Activated naive CD8-positive, alpha-beta T cell treated with anti-CD3 and anti-CD28 coated beads, Interleukin-2, amount 50 U/mL, for 24 hours (primary cell): ENCODE data around the gene NSDHL.
"Not testable (repeated sequence)": the region's sequence is repeated elsewhere in the genome, so short reads cannot be mapped to it uniquely, and the experiment has no call there.

Source experiments
- ATAC-seq: fragments of 150-1000 bp; cut with Tn5 transposase; one replicate; pipeline ENCODE4 v1.10.0; 2021
- DNase-seq: peaks from one replicate; pipeline ENCODE4 v3.0.0; 2021
- H3K27ac Mint-ChIP-seq: one replicate; pipeline ENCODE4 v1.8.0; 2021; ENCODE audit warnings: mild to moderate bottlenecking, mixed read lengths
- H3K27me3 Mint-ChIP-seq: one replicate; pipeline ENCODE4 v1.8.0; 2021; ENCODE audit warnings: mixed read lengths
- H3K36me3 Mint-ChIP-seq: one replicate; pipeline ENCODE4 v1.8.0; 2021; ENCODE audit warnings: low read depth, mixed read lengths
- H3K4me1 Mint-ChIP-seq: one replicate; pipeline ENCODE4 v1.8.0; 2021; ENCODE audit warnings: mixed read lengths
- H3K4me3 Mint-ChIP-seq: one replicate; pipeline ENCODE4 v1.8.0; 2021; ENCODE audit warnings: mild to moderate bottlenecking, moderate library complexity, mixed read lengths
- H3K9me3 Mint-ChIP-seq: one replicate; pipeline ENCODE4 v1.8.0; 2021; ENCODE audit warnings: mixed read lengths

Gene NSDHL

DNA sequence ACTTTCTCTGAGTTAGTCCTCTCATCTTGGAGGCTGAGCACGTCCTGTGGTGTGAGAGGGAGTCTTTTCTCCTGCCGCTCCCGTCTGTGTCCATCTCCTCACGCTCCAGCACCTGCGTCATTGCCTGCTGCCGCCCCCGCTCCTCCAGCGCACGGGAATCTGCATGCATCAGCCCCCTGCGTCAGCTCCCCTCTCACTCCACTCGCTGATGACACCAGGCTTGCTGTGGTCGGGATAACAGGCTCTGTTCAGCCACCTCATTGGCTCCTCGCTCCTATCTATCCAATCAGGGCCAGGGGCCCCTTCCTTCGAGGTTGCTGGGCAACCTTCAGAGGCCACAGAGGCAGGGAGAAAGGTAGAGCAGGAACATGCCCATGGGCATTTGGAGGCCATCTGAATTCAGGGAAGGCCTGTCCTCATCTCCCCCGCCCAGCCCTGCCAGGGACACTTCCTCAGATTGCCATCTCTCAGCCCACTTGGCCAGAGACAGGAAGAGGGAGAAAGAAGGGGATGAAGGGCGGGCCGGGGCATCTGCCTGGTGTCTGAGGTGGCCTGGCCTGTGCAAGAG lies 76.3 kb downstream of the NSDHL start:
- peaks cover 2% of the 10 kb centered on the region for H3K4me1 Mint-ChIP-seq
- H3K36me3 Mint-ChIP-seq, result no peaks in the 10 kb centered on the region
- H3K27ac Mint-ChIP-seq, result no peak overlapping the region
- no peak overlapping the region for H3K4me3 Mint-ChIP-seq
- H3K9me3 Mint-ChIP-seq, result no peaks in the 10 kb centered on the region
- DNase-seq (no peak), ATAC-seq (no peak)
- no peaks in the 10 kb centered on the region for H3K27me3 Mint-ChIP-seq

DNA sequence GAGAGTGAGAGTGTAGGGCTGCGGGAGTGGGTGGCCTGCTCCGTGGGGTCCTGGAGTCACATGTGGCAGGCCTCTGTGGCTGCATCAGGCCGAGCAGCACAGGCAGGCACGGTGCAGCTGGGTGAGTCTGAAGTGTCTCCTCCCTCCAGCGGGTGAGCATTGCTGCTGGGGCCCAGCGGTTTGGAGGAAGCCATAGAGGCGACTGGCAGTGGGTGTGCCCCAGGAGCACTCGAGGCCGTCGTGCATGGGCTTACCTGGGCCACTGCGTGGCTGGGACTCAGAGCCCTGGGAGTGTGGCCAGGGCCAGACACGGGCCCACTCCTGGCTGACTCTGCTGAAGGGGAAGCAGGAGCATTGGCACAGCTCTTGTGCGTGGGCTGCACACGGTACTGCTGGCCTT lies 77.6 kb downstream of the NSDHL start:
- H3K36me3 Mint-ChIP-seq, result no peaks in the 10 kb centered on the region
- no peak for DNase-seq
- no peaks in the 10 kb centered on the region for H3K27me3 Mint-ChIP-seq
- H3K4me1 Mint-ChIP-seq, result peaks cover 2% of the 10 kb centered on the region
- no peaks in the 10 kb centered on the region for H3K9me3 Mint-ChIP-seq
- no peak for ATAC-seq
- H3K27ac Mint-ChIP-seq, result no peak overlapping the region
- H3K4me3 Mint-ChIP-seq, result no peak overlapping the region

DNA sequence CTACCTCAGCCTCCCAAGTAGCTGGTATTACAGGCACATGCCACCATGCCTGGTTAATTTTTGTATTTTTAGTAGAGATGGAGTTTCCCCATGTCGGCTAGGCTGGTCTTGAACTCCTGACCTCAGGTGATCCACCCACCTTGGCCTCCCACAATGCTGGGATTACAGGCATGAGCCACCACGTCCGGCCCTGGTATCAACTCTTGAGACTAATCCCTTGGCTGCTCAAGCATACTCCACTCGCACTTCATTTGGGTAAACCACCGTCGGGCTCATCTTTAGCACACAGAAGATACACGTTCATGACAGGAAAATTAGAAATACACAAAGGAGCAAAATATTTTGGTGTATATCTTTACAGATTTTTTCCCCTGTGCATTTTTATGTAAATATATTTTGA lies 79.2 kb downstream of the NSDHL start:
- DNase-seq, H3K27ac Mint-ChIP-seq, H3K4me3 Mint-ChIP-seq, H3K4me1 Mint-ChIP-seq, H3K27me3 Mint-ChIP-seq, H3K36me3 Mint-ChIP-seq, ATAC-seq, H3K9me3 Mint-ChIP-seq: not testable (repeated sequence)

DNA sequence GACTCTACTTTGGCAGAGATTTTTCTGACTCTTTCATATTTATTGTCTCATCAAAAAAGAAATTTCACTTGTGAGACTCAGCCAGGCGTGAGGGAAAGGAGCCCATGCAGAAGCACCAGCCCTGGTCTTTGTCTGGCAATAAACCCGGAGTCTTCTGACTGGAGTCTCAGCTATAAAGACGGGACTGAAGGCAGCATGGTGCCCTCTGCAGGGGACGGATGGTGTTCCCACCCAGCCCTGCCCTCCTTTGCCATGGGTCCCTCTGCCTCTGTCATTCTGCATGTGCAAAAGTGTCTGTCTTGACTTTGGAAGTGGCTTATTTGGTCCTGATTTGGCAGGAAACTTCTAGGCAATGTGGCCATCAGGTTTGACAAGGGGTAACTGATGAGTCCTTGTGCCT lies 81.2 kb downstream of the NSDHL start:
- no peaks in the 10 kb centered on the region for H3K27me3 Mint-ChIP-seq
- H3K9me3 Mint-ChIP-seq, result no peaks in the 10 kb centered on the region
- ATAC-seq (no peak), DNase-seq (no peak)
- H3K36me3 Mint-ChIP-seq, result no peaks in the 10 kb centered on the region
- H3K4me3 Mint-ChIP-seq, result no peak overlapping the region
- peaks cover under 1% of the 10 kb centered on the region for H3K4me1 Mint-ChIP-seq
- H3K27ac Mint-ChIP-seq, result no peak overlapping the region

DNA sequence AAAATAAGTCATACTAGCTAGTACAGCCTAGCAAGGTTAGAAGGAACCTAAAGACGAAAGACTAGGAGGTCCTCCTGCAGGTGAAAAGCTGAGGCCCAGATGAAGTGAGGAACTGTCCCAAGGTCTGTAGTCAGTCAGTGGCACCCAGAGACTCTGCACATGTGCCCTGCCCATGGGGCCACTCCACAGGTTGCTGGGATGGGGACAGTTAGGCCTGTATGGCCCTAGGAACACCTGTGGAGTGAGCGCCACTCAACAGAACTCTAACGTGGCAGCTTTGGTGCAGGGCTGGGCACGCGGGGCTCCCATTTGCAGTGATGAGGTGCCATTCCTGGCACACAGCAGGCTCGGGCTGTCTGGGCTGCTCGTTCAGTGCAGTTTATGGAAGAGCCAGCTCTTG lies 81.8 kb downstream of the NSDHL start:
- Mint-ChIP-seq H3K27me3 (no peaks in the 10 kb centered on the region), H3K36me3 (no peaks in the 10 kb centered on the region), H3K4me3 (no peak overlapping the region), H3K4me1 (no peaks in the 10 kb centered on the region), H3K9me3 (no peaks in the 10 kb centered on the region), H3K27ac (no peak overlapping the region)
- no peak for ATAC-seq
- DNase-seq, result no peak

DNA sequence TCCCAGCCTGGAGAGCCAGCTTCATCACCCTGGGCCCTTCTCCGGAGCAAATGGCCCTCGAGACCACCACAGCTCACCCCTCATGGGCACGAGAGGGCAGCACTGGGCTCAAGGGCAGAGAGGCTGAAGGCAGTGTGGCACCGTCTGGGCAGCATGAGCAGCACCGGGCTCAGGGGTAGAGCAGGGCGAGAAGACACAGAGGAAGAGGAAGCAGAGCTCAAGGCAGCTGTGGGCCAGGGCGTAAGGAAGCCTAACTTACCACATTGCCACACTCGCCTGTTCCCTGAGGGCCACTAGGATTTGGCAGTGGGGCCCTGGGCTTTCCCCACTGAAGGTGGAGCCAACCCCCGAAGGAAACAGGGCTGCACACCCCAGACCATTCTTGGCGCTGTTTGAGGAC lies 82.5 kb downstream of the NSDHL start:
- Mint-ChIP-seq H3K4me1 (no peaks in the 10 kb centered on the region), H3K36me3 (no peaks in the 10 kb centered on the region), H3K27ac (no peak overlapping the region), H3K4me3 (no peak overlapping the region), H3K27me3 (no peaks in the 10 kb centered on the region), H3K9me3 (no peaks in the 10 kb centered on the region)
- ATAC-seq, result no peak
- no peak for DNase-seq

DNA sequence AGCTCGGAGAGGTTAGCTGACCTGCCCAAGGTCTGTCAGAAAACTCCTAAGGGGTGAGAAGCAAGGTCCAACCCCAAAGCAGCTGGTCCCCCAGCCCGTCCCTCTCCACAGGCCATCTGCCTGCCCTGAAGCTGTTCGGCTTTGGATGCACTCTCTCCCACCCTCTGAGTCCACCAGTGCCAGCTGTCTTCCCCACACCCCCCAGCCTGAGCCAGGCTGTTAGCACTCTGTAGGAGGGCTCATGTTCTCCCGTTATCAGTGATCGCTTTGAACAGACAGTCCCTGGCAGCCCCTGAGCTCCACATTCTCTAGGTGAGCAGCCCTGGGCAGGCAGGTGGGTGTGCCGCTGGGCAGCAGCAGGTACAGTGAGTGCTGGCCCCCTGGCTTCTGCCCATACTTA lies 83.0 kb downstream of the NSDHL start:
- Mint-ChIP-seq H3K36me3 (no peaks in the 10 kb centered on the region), H3K4me1 (no peaks in the 10 kb centered on the region), H3K4me3 (no peak overlapping the region), H3K27ac (no peak overlapping the region), H3K9me3 (no peaks in the 10 kb centered on the region), H3K27me3 (no peaks in the 10 kb centered on the region)
- DNase-seq (no peak), ATAC-seq (no peak)

DNA sequence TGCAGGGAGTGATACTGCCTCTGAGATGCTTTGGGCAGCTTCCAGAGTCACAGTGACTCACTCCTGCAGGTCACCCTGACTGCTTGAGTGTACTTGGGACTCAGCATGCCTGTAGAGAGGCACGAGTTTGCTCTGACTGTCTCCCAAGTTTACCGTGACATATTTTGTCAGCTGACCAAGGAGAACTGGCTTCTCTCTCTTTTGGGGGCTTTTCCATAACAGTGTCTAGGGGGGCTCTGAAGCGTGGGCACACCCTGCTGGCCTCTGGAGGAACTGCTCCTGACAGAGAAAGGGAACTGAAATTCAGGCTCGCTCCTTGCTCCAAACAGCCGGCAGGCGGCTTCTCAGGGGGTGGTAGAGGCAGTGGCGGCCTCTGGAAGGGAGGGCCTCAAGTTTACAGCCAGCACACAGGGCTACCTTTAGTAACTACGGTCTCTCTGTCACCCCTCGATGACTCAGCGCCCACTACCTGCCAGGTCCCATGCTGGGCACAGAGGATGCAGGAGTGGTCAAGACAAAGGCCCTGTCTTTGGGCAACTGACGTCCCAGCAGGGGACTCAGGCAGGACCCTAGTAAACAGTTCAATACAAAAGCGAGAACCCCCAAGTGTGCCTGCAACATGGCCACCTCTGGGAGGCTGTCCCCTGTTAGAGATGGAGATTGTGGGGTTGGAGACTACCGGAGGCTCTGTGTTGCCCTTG lies 84.8 kb downstream of the NSDHL start:
- Mint-ChIP-seq H3K9me3 (no peaks in the 10 kb centered on the region), H3K36me3 (no peaks in the 10 kb centered on the region), H3K27ac (no peak overlapping the region), H3K4me3 (no peak overlapping the region), H3K27me3 (no peaks in the 10 kb centered on the region), H3K4me1 (no peaks in the 10 kb centered on the region)
- ATAC-seq (peak; percentile 41), DNase-seq (peak; percentile 7)

DNA sequence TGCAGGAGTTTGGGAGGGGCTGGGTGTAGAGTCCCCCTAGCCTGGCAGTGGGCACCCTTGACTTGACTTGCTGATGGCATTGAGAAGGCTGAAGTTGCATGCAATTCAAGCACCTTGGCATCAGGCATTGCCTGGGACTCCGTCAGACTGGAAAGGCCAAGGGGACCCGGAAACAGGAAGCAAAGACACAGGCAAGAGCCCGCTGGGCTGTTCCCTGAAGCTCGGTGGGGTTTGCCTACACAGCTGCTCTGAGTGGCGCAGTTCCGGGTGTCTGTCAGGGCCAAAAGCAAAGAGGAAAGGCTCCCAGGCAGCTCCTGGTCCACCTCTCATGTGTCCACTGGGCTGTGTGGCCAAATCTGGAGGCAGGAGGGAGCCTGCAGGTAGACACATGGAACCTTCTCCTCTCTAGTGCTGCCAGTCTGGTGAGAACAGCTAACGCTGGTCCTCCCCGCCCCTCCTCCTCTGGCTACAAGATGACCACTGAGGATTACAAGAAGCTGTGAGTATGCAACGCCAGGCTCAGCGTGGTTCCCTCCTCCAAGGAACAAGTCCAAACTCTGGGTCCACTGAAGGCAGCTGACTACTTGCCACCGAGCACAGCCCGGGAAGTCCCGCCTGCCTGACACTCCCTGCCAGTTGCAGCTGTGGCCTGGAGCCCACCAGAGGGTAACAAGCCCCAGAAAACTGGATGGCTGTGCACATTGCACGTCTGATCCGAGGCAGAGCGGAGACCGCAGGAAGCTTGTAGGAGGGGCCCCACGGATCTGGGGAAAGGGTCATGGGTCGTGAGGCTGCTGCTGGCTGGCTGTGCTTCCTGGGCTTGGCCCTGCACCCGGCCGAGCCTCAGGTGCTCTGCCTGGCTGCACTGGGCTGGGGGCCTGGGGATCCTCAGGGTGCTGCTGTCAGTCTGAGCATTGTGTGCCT lies 87.1 kb downstream of the NSDHL start:
- Mint-ChIP-seq H3K4me1 (no peaks in the 10 kb centered on the region), H3K27ac (no peak overlapping the region), H3K4me3 (no peak overlapping the region), H3K36me3 (no peaks in the 10 kb centered on the region), H3K27me3 (no peaks in the 10 kb centered on the region), H3K9me3 (no peaks in the 10 kb centered on the region)
- no peak for ATAC-seq
- DNase-seq, result no peak

DNA sequence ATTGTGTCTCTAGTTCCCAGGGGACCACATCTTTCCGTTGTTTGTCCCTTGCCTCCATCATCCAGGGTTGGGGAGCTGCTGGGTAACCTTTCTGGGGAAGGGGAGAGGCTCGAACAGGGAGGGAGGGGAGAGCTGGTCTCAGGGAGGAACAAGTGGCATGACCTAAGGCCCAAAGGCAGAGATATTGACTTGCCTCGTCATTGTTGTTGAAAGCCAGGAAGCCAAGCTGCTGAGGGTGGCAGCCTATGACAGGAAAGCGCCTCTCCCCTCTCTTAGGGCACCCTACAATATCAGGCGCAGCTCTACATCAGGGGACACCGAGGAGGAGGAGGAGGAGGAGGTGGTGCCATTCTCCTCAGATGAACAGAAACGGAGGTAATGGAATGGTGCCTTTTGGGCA lies 87.8 kb downstream of the NSDHL start:
- DNase-seq, result no peak
- Mint-ChIP-seq H3K9me3 (no peaks in the 10 kb centered on the region), H3K4me3 (no peak overlapping the region), H3K4me1 (peaks cover 4% of the 10 kb centered on the region), H3K27me3 (no peaks in the 10 kb centered on the region), H3K27ac (no peak overlapping the region), H3K36me3 (no peaks in the 10 kb centered on the region)
- no peak for ATAC-seq
